ENCODE results near the gene GIGYF2.

Gene GIGYF2

GRCh38 chr2:232697059-232697806 is at the start of gene GIGYF2:
TSS of gene GIGYF2 (plus strand) at chr2:232697331. CDS start at chr2:232735198, 37,867 bp downstream.
- Mint-ChIP-seq H3K36me3 (ENCODE audit: low read depth) (peaks cover 39% of the 10 kb centered on the region), H3K27me3 (peaks cover 5% of the 10 kb centered on the region), H3K4me1 (ENCODE audit: low read depth) (peaks cover 35% of the 10 kb centered on the region), H3K9me3 (no peaks in the 10 kb centered on the region), H3K4me3 (peak within 1 kb of the TSS; percentile 93), H3K27ac (peak within 1 kb of the TSS; percentile 92)
- intact Hi-C loops (cut with micrococcal nuclease), result no loop called here

- no peaks in the 10 kb centered on the region for H3K36me3 Mint-ChIP-seq (ENCODE audit: low read depth)
- peaks cover 5% of the 10 kb centered on the region for H3K27me3 Mint-ChIP-seq
- H3K9me3 Mint-ChIP-seq, result no peaks in the 10 kb centered on the region
- no peaks in the 10 kb centered on the region for H3K4me1 Mint-ChIP-seq (ENCODE audit: low read depth)
- no peak overlapping the region for H3K4me3 Mint-ChIP-seq
- intact Hi-C loops (cut with micrococcal nuclease), result no loop called here
- no peak overlapping the region for H3K27ac Mint-ChIP-seq
These were observed 48.1 kb upstream of the GIGYF2 start for GRCh38 chr2:232649033-232649432.

GRCh38 chr2:232652505-232652851 is 44.7 kb upstream of the GIGYF2 start:
- intact Hi-C loops (cut with micrococcal nuclease), result no loop called here
- no peak overlapping the region for H3K4me3 Mint-ChIP-seq
- H3K27ac Mint-ChIP-seq, result no peak overlapping the region
- peaks cover 3% of the 10 kb centered on the region for H3K27me3 Mint-ChIP-seq
- no peaks in the 10 kb centered on the region for H3K9me3 Mint-ChIP-seq
- H3K36me3 Mint-ChIP-seq (ENCODE audit: low read depth), result no peaks in the 10 kb centered on the region
- H3K4me1 Mint-ChIP-seq (ENCODE audit: low read depth), result no peaks in the 10 kb centered on the region

- peaks cover 2% of the 10 kb centered on the region for H3K4me1 Mint-ChIP-seq (ENCODE audit: low read depth)
- H3K27me3 Mint-ChIP-seq, result peaks cover 3% of the 10 kb centered on the region
- intact Hi-C loops (cut with micrococcal nuclease), result no loop called here
- H3K4me3 Mint-ChIP-seq, result no peak overlapping the region
- H3K9me3 Mint-ChIP-seq, result no peaks in the 10 kb centered on the region
- no peaks in the 10 kb centered on the region for H3K36me3 Mint-ChIP-seq (ENCODE audit: low read depth)
- no peak overlapping the region for H3K27ac Mint-ChIP-seq
These were observed 43.7 kb upstream of the GIGYF2 start for GRCh38 chr2:232653441-232653840.

GRCh38 chr2:232655392-232655791 is 41.7 kb upstream of the GIGYF2 start:
- H3K27me3 Mint-ChIP-seq, result no peaks in the 10 kb centered on the region
- H3K9me3 Mint-ChIP-seq, result no peaks in the 10 kb centered on the region
- H3K4me1 Mint-ChIP-seq (ENCODE audit: low read depth), result peaks cover 10% of the 10 kb centered on the region
- intact Hi-C loops (cut with micrococcal nuclease), result no loop called here
- no peak overlapping the region for H3K27ac Mint-ChIP-seq
- H3K4me3 Mint-ChIP-seq, result no peak overlapping the region
- no peaks in the 10 kb centered on the region for H3K36me3 Mint-ChIP-seq (ENCODE audit: low read depth)

- H3K4me3 Mint-ChIP-seq, result no peak overlapping the region
- H3K4me1 Mint-ChIP-seq (ENCODE audit: low read depth), result peaks cover 10% of the 10 kb centered on the region
- no peaks in the 10 kb centered on the region for H3K36me3 Mint-ChIP-seq (ENCODE audit: low read depth)
- intact Hi-C loops (cut with micrococcal nuclease), result no loop called here
- no peaks in the 10 kb centered on the region for H3K9me3 Mint-ChIP-seq
- no peaks in the 10 kb centered on the region for H3K27me3 Mint-ChIP-seq
- H3K27ac Mint-ChIP-seq, result no peak overlapping the region
These were observed 38.8 kb upstream of the GIGYF2 start for GRCh38 chr2:232658217-232658785.

GRCh38 chr2:232659359-232659758 is 37.8 kb upstream of the GIGYF2 start:
- Mint-ChIP-seq H3K27ac (no peak overlapping the region), H3K4me1 (ENCODE audit: low read depth) (peaks cover 10% of the 10 kb centered on the region), H3K4me3 (no peak overlapping the region), H3K9me3 (no peaks in the 10 kb centered on the region), H3K27me3 (no peaks in the 10 kb centered on the region), H3K36me3 (ENCODE audit: low read depth) (no peaks in the 10 kb centered on the region)
- intact Hi-C loops (cut with micrococcal nuclease), result no loop called here

GRCh38 chr2:232662486-232663260 is 34.5 kb upstream of the GIGYF2 start:
- Mint-ChIP-seq H3K9me3 (no peaks in the 10 kb centered on the region), H3K27ac (no peak overlapping the region), H3K36me3 (ENCODE audit: low read depth) (no peaks in the 10 kb centered on the region), H3K4me3 (no peak overlapping the region), H3K4me1 (ENCODE audit: low read depth) (peaks cover 10% of the 10 kb centered on the region), H3K27me3 (peaks cover 2% of the 10 kb centered on the region)
- intact Hi-C loops (cut with micrococcal nuclease), result no loop called here

- Mint-ChIP-seq H3K9me3 (no peaks in the 10 kb centered on the region), H3K4me3 (no peak overlapping the region), H3K27ac (no peak overlapping the region), H3K36me3 (ENCODE audit: low read depth) (no peaks in the 10 kb centered on the region), H3K27me3 (peaks cover 9% of the 10 kb centered on the region), H3K4me1 (ENCODE audit: low read depth) (peaks cover 5% of the 10 kb centered on the region)
- intact Hi-C loops (cut with micrococcal nuclease), result no loop called here
These were observed 30.9 kb upstream of the GIGYF2 start for GRCh38 chr2:232666051-232666805.

- Mint-ChIP-seq H3K27me3 (peaks cover 9% of the 10 kb centered on the region), H3K4me1 (ENCODE audit: low read depth) (peaks cover 5% of the 10 kb centered on the region), H3K27ac (no peak overlapping the region), H3K36me3 (ENCODE audit: low read depth) (no peaks in the 10 kb centered on the region), H3K9me3 (no peaks in the 10 kb centered on the region), H3K4me3 (no peak overlapping the region)
- intact Hi-C loops (cut with micrococcal nuclease), result loop anchor here (2.0 kb wide), 1 partner anchor 61 kb away; no protein-coding TSS in a partner anchor
These were observed 29.0 kb upstream of the GIGYF2 start for GRCh38 chr2:232667989-232668583.

GRCh38 chr2:232668805-232669444 is 28.2 kb upstream of the GIGYF2 start:
- peaks cover 10% of the 10 kb centered on the region for H3K27me3 Mint-ChIP-seq

GRCh38 chr2:232672588-232672987 is 24.5 kb upstream of the GIGYF2 start:
- peaks cover 11% of the 10 kb centered on the region for H3K27me3 Mint-ChIP-seq
- no peaks in the 10 kb centered on the region for H3K9me3 Mint-ChIP-seq
- intact Hi-C loops (cut with micrococcal nuclease), result no loop called here
- no peak overlapping the region for H3K27ac Mint-ChIP-seq
- no peak overlapping the region for H3K4me3 Mint-ChIP-seq
- H3K36me3 Mint-ChIP-seq (ENCODE audit: low read depth), result no peaks in the 10 kb centered on the region
- peaks cover 5% of the 10 kb centered on the region for H3K4me1 Mint-ChIP-seq (ENCODE audit: low read depth)

More at GRCh38 chr2:232668805-232669444, 28.2 kb upstream of the GIGYF2 start:
- Mint-ChIP-seq H3K9me3 (no peaks in the 10 kb centered on the region), H3K36me3 (ENCODE audit: low read depth) (no peaks in the 10 kb centered on the region), H3K27ac (peak overlapping the region; percentile 16), H3K4me3 (no peak overlapping the region), H3K4me1 (ENCODE audit: low read depth) (peaks cover 5% of the 10 kb centered on the region)
- intact Hi-C loops (cut with micrococcal nuclease), result loop anchor here (2.0 kb wide), 1 partner anchor 62 kb away; no protein-coding TSS in a partner anchor

GRCh38 chr2:232674491-232674890 is 22.6 kb upstream of the GIGYF2 start:
- H3K36me3 Mint-ChIP-seq (ENCODE audit: low read depth), result no peaks in the 10 kb centered on the region
- no peak overlapping the region for H3K27ac Mint-ChIP-seq
- intact Hi-C loops (cut with micrococcal nuclease), result no loop called here
- H3K4me1 Mint-ChIP-seq (ENCODE audit: low read depth), result no peaks in the 10 kb centered on the region
- no peaks in the 10 kb centered on the region for H3K9me3 Mint-ChIP-seq
- peaks cover 10% of the 10 kb centered on the region for H3K27me3 Mint-ChIP-seq
- no peak overlapping the region for H3K4me3 Mint-ChIP-seq
